GM12873 (cell line): ENCODE data around the gene KLHDC3.

Source experiments
- CTCF ChIP-seq: IDR thresholded peaks from 2 replicates; pipeline ENCODE4 v1.5.1; 2012; ENCODE audit warnings: low read depth, mild to moderate bottlenecking, moderate library complexity, low read length, control low read depth; ENCODE audit not compliant: insufficient read depth; ENCODE audit errors: missing control alignments

Gene KLHDC3

GRCh38 chr6:43053545-43054205 is 39.6 kb downstream of the KLHDC3 start, which contains the start of gene CUL7:
TSS of gene CUL7 (minus strand) at chr6:43053851. CDS start at chr6:43052788, 1,063 bp downstream.
- no peak for TF ChIP-seq CTCF

GRCh38 chr6:43054206-43054943 is 40.3 kb downstream of the KLHDC3 start:
- TF ChIP-seq CTCF, result no peak

GRCh38 chr6:43055966-43056365 is 41.9 kb downstream of the KLHDC3 start:
- TF ChIP-seq CTCF, result no peak

GRCh38 chr6:43058531-43058930 is 44.5 kb downstream of the KLHDC3 start:
- no peak for TF ChIP-seq CTCF

GRCh38 chr6:43059168-43060033 is 45.4 kb downstream of the KLHDC3 start, which contains the start of the genes KLC4 and MRPL2:
TSS of gene KLC4 (plus strand) at chr6:43059631. CDS start at chr6:43061336, 1,705 bp downstream.
TSS of gene MRPL2 (minus strand) at chr6:43059434. CDS start at chr6:43059381, 53 bp downstream.
- no peak for TF ChIP-seq CTCF

DNA sequence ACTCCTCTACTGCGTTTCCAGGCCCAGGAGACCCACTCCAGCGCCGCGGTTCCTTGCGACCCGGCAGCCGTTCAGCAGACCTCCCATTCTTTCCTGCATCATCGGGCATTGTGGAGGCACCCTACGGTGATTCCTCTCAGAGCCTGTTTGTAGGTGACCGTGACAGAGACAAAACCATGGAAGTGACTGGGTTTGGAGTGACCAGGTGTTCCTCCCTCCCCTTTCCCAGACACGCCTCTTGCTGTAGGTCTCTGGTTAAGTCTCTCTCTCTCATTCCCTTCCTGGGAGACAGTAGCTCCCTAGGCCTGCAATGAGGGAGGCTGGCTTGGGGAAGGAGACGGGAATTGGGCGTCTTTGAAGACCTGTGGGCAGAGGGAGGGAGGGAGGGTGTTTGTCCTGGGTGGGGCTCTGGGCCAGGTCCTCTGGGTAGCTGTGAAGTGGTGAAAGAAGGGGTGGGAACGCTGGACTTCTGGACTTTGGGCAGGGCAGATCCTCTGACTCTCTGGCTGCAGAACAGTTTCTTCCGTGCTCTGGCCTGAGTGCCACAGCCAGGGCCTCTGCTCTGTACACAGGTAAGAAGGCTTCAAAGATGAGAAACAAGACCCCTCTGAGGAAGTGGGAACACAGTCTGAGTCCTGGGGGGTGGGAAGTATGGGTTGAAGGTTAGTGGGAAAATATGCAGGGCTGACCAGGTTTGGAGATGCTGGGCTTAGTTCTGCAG is 46.1 kb downstream of the KLHDC3 start:
- TF ChIP-seq CTCF, result no peak
